Endodermal cell (in vitro differentiated cells): ENCODE results near the gene MBD4. TPM values are rescaled to one million over a fixed set of nuclear protein-coding genes. Genes with fewer than 3 reads are reported as not detected.

Experiments
- DNase-seq: peaks from one replicate; pipeline ENCODE4 v3.0.0-alpha.2; 2017
- H3K27ac ChIP-seq: 2 replicates; pipeline ENCODE4 v1.5.1; 2013; ENCODE audit warnings: mild to moderate bottlenecking, low read depth, low read length, moderate library complexity
- H3K27me3 ChIP-seq: 2 replicates; pipeline ENCODE4 v1.6.1; 2013; ENCODE audit warnings: mild to moderate bottlenecking, low read length, moderate library complexity; ENCODE audit not compliant: insufficient read depth, control insufficient read depth, poor library complexity, severe bottlenecking
- H3K36me3 ChIP-seq: 2 replicates; pipeline ENCODE4 v1.7.0; 2013; ENCODE audit warnings: mild to moderate bottlenecking, low read length, moderate library complexity; ENCODE audit not compliant: control insufficient read depth, insufficient read depth
- H3K4me1 ChIP-seq: one replicate; pipeline ENCODE4 v1.7.0; 2013; ENCODE audit warnings: low read length; ENCODE audit not compliant: control insufficient read depth, insufficient read depth
- H3K4me3 ChIP-seq: 2 replicates; pipeline ENCODE4 v1.5.1; 2013; ENCODE audit warnings: mild to moderate bottlenecking, low read length, moderate library complexity
- H3K9ac ChIP-seq: 2 replicates; pipeline ENCODE4 v1.6.1; 2013; ENCODE audit warnings: mild to moderate bottlenecking, low read length, moderate library complexity; ENCODE audit not compliant: poor library complexity, severe bottlenecking; ENCODE audit errors: extremely low read depth
- H3K9me3 ChIP-seq: 2 replicates; pipeline ENCODE4 v1.6.1; 2013; ENCODE audit warnings: mild to moderate bottlenecking, low read length, moderate library complexity; ENCODE audit not compliant: control insufficient read depth
- H3K27ac Mint-ChIP-seq: 2 replicates; pipeline ENCODE4 v1.8.0; 2020; ENCODE audit warnings: mixed read lengths
- H3K27me3 Mint-ChIP-seq: 2 replicates; pipeline ENCODE4 v1.8.0; 2021; ENCODE audit warnings: mild to moderate bottlenecking, mixed read lengths; ENCODE audit not compliant: insufficient read depth
- H3K36me3 Mint-ChIP-seq: 2 replicates; pipeline ENCODE4 v1.8.0; 2020; ENCODE audit warnings: low read depth, mixed read lengths
- H3K4me1 Mint-ChIP-seq: 2 replicates; pipeline ENCODE4 v1.8.0; 2020; ENCODE audit warnings: mixed read lengths
- H3K4me3 Mint-ChIP-seq: 2 replicates; pipeline ENCODE4 v1.8.0; 2020; ENCODE audit warnings: mild to moderate bottlenecking, moderate library complexity, mixed read lengths
- H3K9me3 Mint-ChIP-seq: 2 replicates; pipeline ENCODE4 v1.8.0; 2020; ENCODE audit warnings: mild to moderate bottlenecking, mixed read lengths
- WGBS, 2 experiments: methylation state at CpG; one replicate each; pipeline versions ENCODE4 v1.1.5 to v1.1.7; 2013; ENCODE audit warnings: missing lambda C conversion rate in 2 of 2, mixed read lengths in 1 of 2; ENCODE audit not compliant: insufficient coverage in 1 of 2, insufficient read length in 1 of 2; 5-methylcytosine and 5-hydroxymethylcytosine counted together
- total RNA-seq, 2 donors: library from RNA; stranded (reverse); fragmentation: NEBNext Ultra II Directional in 1 of 2; extraction: Animal tissue kit (Norgen Biotek cat#: 25700) in 1 of 2; gene quantifications; 2 replicates in 1 of 2; 3 replicates in 1 of 2; pipeline ENCODE4 v1.2.1, GENCODE V29; 2021
- TF ChIP-seq, protein P1 (sequence below): fragments of 200-600 bp; sonication (generic); conservative IDR thresholded peaks from 2 replicates; pipeline ENCODE4 v1.5.0; 2021; ENCODE audit warnings: antibody characterized with exemption, mild to moderate bottlenecking

MBD4 gene
- total RNA-seq, 2 donors from 2014 or later = 39.5 to 45.5 TPM

- Mint-ChIP-seq H3K4me3 (no peak overlapping the region), H3K9me3 (no peaks in the 10 kb centered on the region), H3K27me3 (peaks cover 9% of the 10 kb centered on the region), H3K4me1 (peaks cover 6% of the 10 kb centered on the region), H3K27ac (no peak overlapping the region), H3K36me3 (no peaks in the 10 kb centered on the region)
- Histone ChIP-seq H3K27me3 (no peaks in the 10 kb centered on the region), H3K9ac (no peak overlapping the region), H3K36me3 (no peaks in the 10 kb centered on the region), H3K4me1 (no peaks in the 10 kb centered on the region), H3K4me3 (no peak overlapping the region), H3K9me3 (no peaks in the 10 kb centered on the region), H3K27ac (no peak overlapping the region)
- DNase-seq = peak; percentile 47
- 86 to 90% methylated on average over 8 to 14 of the region's 14 CpGs for WGBS, 2 experiments
- TF ChIP-seq, protein P1, sequence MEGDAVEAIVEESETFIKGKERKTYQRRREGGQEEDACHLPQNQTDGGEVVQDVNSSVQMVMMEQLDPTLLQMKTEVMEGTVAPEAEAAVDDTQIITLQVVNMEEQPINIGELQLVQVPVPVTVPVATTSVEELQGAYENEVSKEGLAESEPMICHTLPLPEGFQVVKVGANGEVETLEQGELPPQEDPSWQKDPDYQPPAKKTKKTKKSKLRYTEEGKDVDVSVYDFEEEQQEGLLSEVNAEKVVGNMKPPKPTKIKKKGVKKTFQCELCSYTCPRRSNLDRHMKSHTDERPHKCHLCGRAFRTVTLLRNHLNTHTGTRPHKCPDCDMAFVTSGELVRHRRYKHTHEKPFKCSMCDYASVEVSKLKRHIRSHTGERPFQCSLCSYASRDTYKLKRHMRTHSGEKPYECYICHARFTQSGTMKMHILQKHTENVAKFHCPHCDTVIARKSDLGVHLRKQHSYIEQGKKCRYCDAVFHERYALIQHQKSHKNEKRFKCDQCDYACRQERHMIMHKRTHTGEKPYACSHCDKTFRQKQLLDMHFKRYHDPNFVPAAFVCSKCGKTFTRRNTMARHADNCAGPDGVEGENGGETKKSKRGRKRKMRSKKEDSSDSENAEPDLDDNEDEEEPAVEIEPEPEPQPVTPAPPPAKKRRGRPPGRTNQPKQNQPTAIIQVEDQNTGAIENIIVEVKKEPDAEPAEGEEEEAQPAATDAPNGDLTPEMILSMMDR = no peak
These were observed 21.4 kb downstream of the MBD4 start for GRCh38 chr3:129418041-129418973.

GRCh38 chr3:129417326-129417725, 22.4 kb downstream of the MBD4 start:
- Histone ChIP-seq H3K27me3 (no peaks in the 10 kb centered on the region), H3K9me3 (no peaks in the 10 kb centered on the region), H3K27ac (no peak overlapping the region), H3K36me3 (no peaks in the 10 kb centered on the region), H3K4me1 (no peaks in the 10 kb centered on the region), H3K4me3 (no peak overlapping the region), H3K9ac (no peak overlapping the region)
- peaks cover 11% of the 10 kb centered on the region for H3K4me1 Mint-ChIP-seq
- WGBS, 2 experiments = 73 to 90% methylated on average over 1 of the region's 1 CpG
- no peak overlapping the region for H3K4me3 Mint-ChIP-seq
- peaks cover 9% of the 10 kb centered on the region for H3K27me3 Mint-ChIP-seq
- no peak for DNase-seq
- TF ChIP-seq, protein P1 = no peak
- no peaks in the 10 kb centered on the region for H3K9me3 Mint-ChIP-seq
- no peaks in the 10 kb centered on the region for H3K36me3 Mint-ChIP-seq
- H3K27ac Mint-ChIP-seq = no peak overlapping the region

- WGBS, 2 experiments = 96 to 99% methylated on average over 4 of the region's 4 CpGs
- H3K4me1 ChIP-seq = no peaks in the 10 kb centered on the region
- H3K4me3 ChIP-seq = no peak overlapping the region
- no peaks in the 10 kb centered on the region for H3K9me3 ChIP-seq
- H3K36me3 ChIP-seq = no peaks in the 10 kb centered on the region
- DNase-seq = no peak
- Mint-ChIP-seq H3K9me3 (no peaks in the 10 kb centered on the region), H3K36me3 (no peaks in the 10 kb centered on the region), H3K4me3 (no peak overlapping the region), H3K4me1 (peaks cover 11% of the 10 kb centered on the region), H3K27me3 (peaks cover 9% of the 10 kb centered on the region), H3K27ac (no peak overlapping the region)
- no peaks in the 10 kb centered on the region for H3K27me3 ChIP-seq
- TF ChIP-seq, protein P1 = no peak
- no peak overlapping the region for H3K27ac ChIP-seq
- H3K9ac ChIP-seq = no peak overlapping the region
These were observed 23.3 kb downstream of the MBD4 start for GRCh38 chr3:129416415-129416814.
